Stimulated activated CD4-positive, alpha-beta T cell treated with anti-CD3 and anti-CD28 coated beads, TNF-alpha, amount 100 ng/mL, for 48 hours (primary cell): ENCODE results near the gene ERCC2.

Experiments
- DNase-seq, 3 donors: peaks; one replicate each; pipeline ENCODE4 v3.0.0-alpha.2; 2020; ENCODE audit warnings: low read depth in 3 of 3

ERCC2 gene

DNA sequence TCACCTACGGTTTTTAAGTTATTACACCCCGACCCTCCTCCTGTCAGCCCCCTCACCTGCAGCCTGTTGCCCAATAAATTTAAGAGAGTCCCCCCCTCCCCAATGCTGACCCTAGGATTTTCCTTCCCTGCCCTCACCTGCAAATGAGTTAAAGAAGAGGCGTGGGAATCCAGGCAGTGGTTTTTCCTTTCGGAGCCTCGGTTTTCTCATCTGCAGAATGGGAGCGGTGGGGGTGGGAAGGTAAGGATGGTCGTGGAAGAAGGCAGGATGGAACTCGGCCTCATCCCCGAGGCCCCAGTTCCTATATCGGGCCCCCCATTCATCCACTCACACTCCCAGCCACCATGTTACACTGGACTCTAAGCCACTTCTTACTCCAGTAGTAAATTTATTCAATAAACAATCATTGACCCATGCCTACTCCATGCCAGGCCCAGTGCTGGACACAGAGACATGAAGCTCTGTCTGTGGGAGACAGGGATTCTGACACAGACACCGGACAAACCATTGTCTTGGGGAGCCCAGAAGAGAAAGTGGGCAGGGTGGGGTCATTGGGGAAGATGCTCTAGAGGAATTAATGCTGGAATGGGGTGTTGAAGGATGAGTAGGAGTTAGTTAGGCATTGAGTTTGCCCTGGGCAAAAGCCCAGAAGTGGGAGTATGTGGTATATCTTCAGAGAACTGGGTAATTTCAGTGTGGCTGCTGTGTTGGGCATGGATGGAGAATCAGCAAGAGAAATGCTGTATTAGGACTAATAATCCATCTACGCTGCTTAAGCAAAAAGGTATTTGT lies 66.9 kb downstream of the ERCC2 start:
- DNase-seq = no peak

DNA sequence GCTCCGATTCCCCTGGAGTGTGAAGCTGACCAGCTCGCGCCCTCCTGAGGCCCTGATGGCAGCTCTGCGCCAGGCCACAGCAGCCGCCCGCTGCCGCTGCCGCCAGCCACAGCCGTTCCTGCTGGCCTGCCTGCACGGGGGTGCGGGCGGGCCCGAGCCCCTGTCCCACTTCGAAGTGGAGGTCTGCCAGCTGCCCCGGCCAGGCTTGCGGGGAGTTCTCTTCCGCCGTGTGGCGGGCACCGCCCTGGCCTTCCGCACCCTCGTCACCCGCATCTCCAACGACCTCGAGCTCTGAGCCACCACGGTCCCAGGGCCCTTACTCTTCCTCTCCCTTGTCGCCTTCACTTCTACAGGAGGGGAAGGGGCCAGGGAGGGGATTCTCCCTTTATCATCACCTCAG lies 68.0 kb downstream of the ERCC2 start:
- DNase-seq = no peak
